KMS-11 (cell line): ENCODE measurements around the gene PAOX.

Experiments used
- H2AFZ ChIP-seq: fragments of 200-600 bp; sonication (generic); 2 replicates; pipeline ENCODE4 v1.6.1; 2016; ENCODE audit warnings: antibody characterized with exemption, mixed run types, low read depth
- H3K27ac ChIP-seq: fragments of 200-600 bp; sonication (generic); 2 replicates; pipeline ENCODE4 v1.6.1; 2016; ENCODE audit warnings: mild to moderate bottlenecking, mixed run types
- H3K27me3 ChIP-seq: fragments of 200-600 bp; sonication (generic); 2 replicates; pipeline ENCODE4 v1.6.1; 2017; ENCODE audit warnings: mild to moderate bottlenecking, low read depth, mixed run types, moderate library complexity; ENCODE audit not compliant: insufficient read depth
- H3K36me3 ChIP-seq: fragments of 200-600 bp; sonication (generic); 2 replicates; pipeline ENCODE4 v1.6.1; 2017; ENCODE audit warnings: mild to moderate bottlenecking, mixed run types; ENCODE audit not compliant: insufficient read depth
- H3K4me1 ChIP-seq: fragments of 200-600 bp; sonication (generic); 2 replicates; pipeline ENCODE4 v1.6.1; 2016; ENCODE audit warnings: mild to moderate bottlenecking, low read depth, mixed run types; ENCODE audit not compliant: poor library complexity, severe bottlenecking
- H3K4me2 ChIP-seq: fragments of 200-600 bp; sonication (generic); 2 replicates; pipeline ENCODE4 v1.7.0; 2016; ENCODE audit warnings: mild to moderate bottlenecking, mixed run types
- H3K4me3 ChIP-seq: fragments of 200-600 bp; sonication (generic); IDR thresholded peaks from 2 replicates; pipeline ENCODE4 v1.6.1; 2017; ENCODE audit warnings: low read depth, low read length, mixed read lengths; ENCODE audit not compliant: insufficient read depth
- H3K79me2 ChIP-seq: fragments of 200-600 bp; sonication (generic); 2 replicates; pipeline ENCODE4 v1.6.1; 2016; ENCODE audit warnings: low read depth, mixed run types; ENCODE audit not compliant: insufficient read depth
- H3K9ac ChIP-seq: fragments of 200-600 bp; sonication (generic); 2 replicates; pipeline ENCODE4 v1.6.1; 2016; ENCODE audit warnings: mild to moderate bottlenecking, mixed run types
- H4K20me1 ChIP-seq: fragments of 200-600 bp; sonication (generic); 2 replicates; pipeline ENCODE4 v1.6.1; 2016; ENCODE audit warnings: mild to moderate bottlenecking, mixed run types; ENCODE audit not compliant: insufficient read depth
- CTCF ChIP-seq: fragments of 200-600 bp; sonication (generic); conservative IDR thresholded peaks from 2 replicates; pipeline ENCODE4 v1.6.1; 2017; ENCODE audit warnings: low read depth, mild to moderate bottlenecking, antibody characterized with exemption, low read length, moderate library complexity, mixed read lengths

PAOX gene

GRCh38 chr10:133388236-133388972, 9.3 kb downstream of the PAOX start:
- no peak for TF ChIP-seq CTCF
- Histone ChIP-seq H3K36me3 (no peaks in the 10 kb centered on the region), H3K4me1 (peaks cover 41% of the 10 kb centered on the region), H2AFZ (peak overlapping the region; percentile 68), H3K27me3 (no peaks in the 10 kb centered on the region), H3K4me3 (no peak overlapping the region), H3K79me2 (no peaks in the 10 kb centered on the region), H4K20me1 (no peaks in the 10 kb centered on the region), H3K9ac (peak overlapping the region; percentile 71), H3K27ac (peak overlapping the region; percentile 92), H3K4me2 (peak overlapping the region; percentile 91)

- Histone ChIP-seq H2AFZ (peak overlapping the region; percentile 68), H3K27ac (peak overlapping the region; percentile 92), H3K36me3 (no peaks in the 10 kb centered on the region), H3K4me3 (no peak overlapping the region), H4K20me1 (no peaks in the 10 kb centered on the region), H3K4me1 (peaks cover 43% of the 10 kb centered on the region), H3K79me2 (no peaks in the 10 kb centered on the region), H3K9ac (peak overlapping the region; percentile 71), H3K4me2 (peak overlapping the region; percentile 91), H3K27me3 (no peaks in the 10 kb centered on the region)
- no peak; the same call in 1 of the 2 replicates for TF ChIP-seq CTCF
These were observed 10.1 kb downstream of the PAOX start for GRCh38 chr10:133388973-133389818.

GRCh38 chr10:133390597-133391248, 11.7 kb downstream of the PAOX start:
- Histone ChIP-seq H3K4me2 (peak overlapping the region; percentile 91), H2AFZ (0 out of 2 replicates have a peak overlapping the region, but pooled peaks have one; percentile 68), H3K4me1 (peaks cover 50% of the 10 kb centered on the region), H4K20me1 (no peaks in the 10 kb centered on the region), H3K4me3 (no peak overlapping the region), H3K9ac (peak overlapping the region; percentile 71; the same call in 1 of the 2 replicates), H3K36me3 (no peaks in the 10 kb centered on the region), H3K27ac (peak overlapping the region; percentile 92), H3K79me2 (peaks cover 15% of the 10 kb centered on the region; the same call in 1 of the 2 replicates), H3K27me3 (no peaks in the 10 kb centered on the region)
- TF ChIP-seq CTCF, result no peak

- Histone ChIP-seq H4K20me1 (no peaks in the 10 kb centered on the region), H3K27ac (peak overlapping the region; percentile 92; the same call in 1 of the 2 replicates), H3K79me2 (peaks cover 17% of the 10 kb centered on the region; the same call in 1 of the 2 replicates), H3K4me2 (0 out of 2 replicates have a peak overlapping the region, but pooled peaks have one; percentile 91), H3K4me3 (no peak overlapping the region), H3K9ac (no peak overlapping the region), H2AFZ (no peak overlapping the region), H3K27me3 (no peaks in the 10 kb centered on the region), H3K36me3 (no peaks in the 10 kb centered on the region), H3K4me1 (peaks cover 50% of the 10 kb centered on the region)
- no peak for TF ChIP-seq CTCF
These were observed 12.2 kb downstream of the PAOX start for GRCh38 chr10:133391249-133391635.
